Effector memory CD8-positive, alpha-beta T cell (primary cell): ENCODE data around the gene ADAMTSL2.

Experiments used
- ATAC-seq: fragments of 150-1000 bp; cut with Tn5 transposase; replicated peaks from 2 replicates; pipeline ENCODE4 v1.10.0; 2021; ENCODE audit warnings: mild to moderate bottlenecking, moderate library complexity
- DNase-seq, 3 experiments: peaks; one replicate each; pipeline ENCODE4 v3.0.0; 2021
- H3K27ac Mint-ChIP-seq, 2 donors: one replicate each; pipeline ENCODE4 v1.8.0; 2022; ENCODE audit warnings: mild to moderate bottlenecking in 2 of 2, mixed read lengths in 2 of 2, moderate library complexity in 2 of 2
- H3K27me3 Mint-ChIP-seq, 2 donors: one replicate each; pipeline ENCODE4 v1.8.0; 2022; ENCODE audit warnings: mixed read lengths in 2 of 2
- H3K36me3 Mint-ChIP-seq: one replicate; pipeline ENCODE4 v1.8.0; 2022; ENCODE audit warnings: mild to moderate bottlenecking, moderate library complexity, mixed read lengths; ENCODE audit not compliant: insufficient read depth
- H3K4me1 Mint-ChIP-seq, 2 donors: one replicate each; pipeline ENCODE4 v1.8.0; 2022; ENCODE audit warnings: low read depth in 2 of 2, mixed read lengths in 2 of 2
- H3K4me3 Mint-ChIP-seq, 2 donors: one replicate each; pipeline ENCODE4 v1.8.0; 2022; ENCODE audit warnings: mild to moderate bottlenecking in 2 of 2, mixed read lengths in 2 of 2, moderate library complexity in 2 of 2
- H3K9me3 Mint-ChIP-seq, 2 donors: one replicate each; pipeline ENCODE4 v1.8.0; 2022; ENCODE audit warnings: mixed read lengths in 2 of 2

Gene ADAMTSL2

GRCh38 chr9:133568186-133568585, 33.7 kb downstream of the ADAMTSL2 start:
- Mint-ChIP-seq H3K27me3 (peaks cover 0 to 17% of the 10 kb centered on the region in 2 donors), H3K9me3 (peaks cover 0 to 1% of the 10 kb centered on the region in 2 donors), H3K36me3 (peaks cover 16% of the 10 kb centered on the region), H3K27ac (no peak overlapping the region), H3K4me1 (peaks cover 3 to 4% of the 10 kb centered on the region in 2 donors), H3K4me3 (no peak overlapping the region)
- ATAC-seq (no peak), DNase-seq (no peak)

DNA sequence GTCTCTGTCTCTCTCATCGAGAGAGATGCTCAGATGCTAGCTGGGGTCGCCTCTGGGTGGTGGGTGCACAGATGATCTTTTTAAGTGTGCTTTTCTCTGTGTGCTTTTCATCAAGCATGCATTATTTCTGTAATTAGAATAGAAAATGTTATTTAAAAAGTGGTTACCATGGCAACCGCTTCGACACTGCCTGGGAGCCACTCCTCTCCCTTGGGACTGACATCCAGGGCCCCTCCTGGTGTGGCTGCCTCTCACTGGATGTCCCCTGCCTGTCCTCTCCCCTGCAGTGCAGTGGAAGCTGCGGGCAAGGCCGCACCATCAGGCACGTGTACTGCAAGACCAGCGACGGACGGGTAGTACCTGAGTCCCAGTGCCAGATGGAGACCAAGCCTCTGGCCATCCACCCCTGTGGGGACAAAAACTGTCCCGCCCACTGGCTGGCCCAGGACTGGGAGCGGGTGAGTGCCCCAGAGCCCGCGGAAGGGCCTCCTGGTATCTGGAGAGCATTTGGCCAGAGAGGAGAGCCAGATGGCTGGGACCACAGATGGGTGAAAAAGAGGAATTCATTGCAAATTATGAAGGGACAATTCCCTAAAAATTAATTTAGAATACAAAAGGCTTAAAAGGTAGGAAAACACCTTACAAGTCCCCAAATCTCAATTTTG, 34.7 kb downstream of the ADAMTSL2 start:
- ATAC-seq (no peak), DNase-seq (no peak)
- Mint-ChIP-seq H3K4me3 (no peak overlapping the region), H3K4me1 (no peaks in the 10 kb centered on the region), H3K36me3 (peaks cover 5% of the 10 kb centered on the region), H3K9me3 (no peaks in the 10 kb centered on the region), H3K27me3 (peaks cover 0 to 28% of the 10 kb centered on the region in 2 donors), H3K27ac (no peak overlapping the region)

DNA sequence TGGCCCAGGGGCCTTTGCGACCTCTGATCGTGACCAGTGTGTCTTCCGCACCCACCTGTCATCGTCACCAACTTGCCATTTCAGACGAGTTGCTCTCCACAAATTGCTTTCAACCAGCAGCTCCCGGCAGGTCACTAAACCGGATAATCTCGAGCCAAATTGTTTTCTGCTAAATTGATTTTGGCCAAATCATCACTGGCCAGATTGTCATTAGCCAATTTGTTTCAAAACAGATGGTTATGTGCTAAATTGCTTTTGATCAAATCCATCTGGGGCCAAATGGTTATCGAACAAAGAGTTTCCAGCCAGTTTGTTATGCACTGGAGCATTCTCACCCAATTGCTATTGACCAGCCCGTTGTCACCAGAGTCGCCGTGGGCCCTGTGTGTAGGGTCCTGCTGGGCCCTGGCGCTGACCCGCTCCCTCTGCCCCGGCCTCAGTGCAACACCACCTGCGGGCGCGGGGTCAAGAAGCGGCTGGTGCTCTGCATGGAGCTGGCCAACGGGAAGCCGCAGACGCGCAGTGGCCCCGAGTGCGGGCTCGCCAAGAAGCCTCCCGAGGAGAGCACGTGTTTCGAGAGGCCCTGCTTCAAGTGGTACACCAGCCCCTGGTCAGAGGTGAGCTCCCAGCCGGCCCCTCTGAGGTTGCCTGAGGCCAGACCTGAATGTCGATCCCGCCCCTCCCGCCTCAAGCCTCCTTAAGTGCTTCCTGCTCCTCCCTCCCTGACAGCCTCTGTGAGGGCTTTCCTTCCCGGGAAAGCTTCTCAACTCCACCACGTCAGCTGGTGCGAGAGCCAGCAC, 35.6 kb downstream of the ADAMTSL2 start:
- no peaks in the 10 kb centered on the region for H3K9me3 Mint-ChIP-seq
- no peaks in the 10 kb centered on the region for H3K4me1 Mint-ChIP-seq
- H3K27me3 Mint-ChIP-seq, result peaks cover 0 to 35% of the 10 kb centered on the region in 2 donors
- H3K36me3 Mint-ChIP-seq, result no peaks in the 10 kb centered on the region
- DNase-seq (no peak), ATAC-seq (no peak)
- H3K27ac Mint-ChIP-seq, result no peak overlapping the region
- H3K4me3 Mint-ChIP-seq, result no peak overlapping the region

DNA sequence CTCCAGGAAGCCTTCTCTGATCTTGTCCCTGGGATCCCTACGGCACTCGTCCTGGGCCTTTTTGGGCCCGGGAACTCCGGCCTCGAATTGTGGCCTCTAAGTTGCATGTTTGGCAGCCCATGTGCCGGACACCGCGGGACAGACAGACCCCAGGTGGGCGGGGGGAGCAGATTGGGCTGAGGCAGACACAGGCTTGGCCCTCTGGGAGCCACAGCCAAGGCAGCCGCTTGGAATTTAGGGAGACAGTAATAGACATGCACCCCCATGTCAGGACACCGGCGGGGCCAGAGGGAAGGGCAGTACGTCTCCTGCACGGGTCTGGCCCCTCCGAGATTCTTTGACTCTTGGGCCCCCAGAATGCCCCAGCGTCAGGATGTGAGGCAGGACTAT, 36.2 kb downstream of the ADAMTSL2 start:
- Mint-ChIP-seq H3K36me3 (no peaks in the 10 kb centered on the region), H3K4me1 (no peaks in the 10 kb centered on the region), H3K27ac (no peak overlapping the region), H3K4me3 (no peak overlapping the region), H3K27me3 (peaks cover 5 to 41% of the 10 kb centered on the region in 2 donors), H3K9me3 (no peaks in the 10 kb centered on the region)
- ATAC-seq (no peak), DNase-seq (no peak)

DNA sequence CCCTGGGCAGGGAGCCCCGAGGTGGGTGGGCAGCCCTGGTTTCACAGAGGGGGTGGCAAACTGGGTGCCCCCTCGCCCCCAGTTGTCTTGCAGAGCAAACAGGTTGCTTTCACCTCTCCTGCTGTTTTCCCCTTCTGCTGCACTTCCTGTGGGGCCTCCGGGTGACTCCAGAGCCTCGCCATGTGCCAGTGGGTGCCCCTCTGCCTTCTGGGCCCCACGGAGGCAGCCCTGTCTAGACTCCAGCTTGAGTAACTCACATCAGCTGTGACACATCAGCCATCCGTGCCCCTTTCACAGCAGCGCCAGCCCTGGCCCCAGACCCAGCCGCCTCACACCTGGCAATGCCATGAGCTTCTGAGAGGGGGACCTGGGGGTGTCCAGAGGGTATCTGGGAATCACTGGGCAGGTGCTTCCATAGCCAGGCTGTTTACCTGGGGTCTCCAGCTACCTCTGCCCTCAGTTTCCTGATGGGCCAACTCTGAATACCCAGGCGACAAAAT, 36.9 kb downstream of the ADAMTSL2 start:
- no peaks in the 10 kb centered on the region for H3K36me3 Mint-ChIP-seq
- H3K27ac Mint-ChIP-seq, result no peak overlapping the region
- H3K27me3 Mint-ChIP-seq, result peaks cover 12 to 49% of the 10 kb centered on the region in 2 donors
- H3K9me3 Mint-ChIP-seq, result no peaks in the 10 kb centered on the region
- H3K4me1 Mint-ChIP-seq, result peaks cover under 1% of the 10 kb centered on the region in 2 donors
- no peak for DNase-seq
- H3K4me3 Mint-ChIP-seq, result no peak overlapping the region
- ATAC-seq, result no peak

DNA sequence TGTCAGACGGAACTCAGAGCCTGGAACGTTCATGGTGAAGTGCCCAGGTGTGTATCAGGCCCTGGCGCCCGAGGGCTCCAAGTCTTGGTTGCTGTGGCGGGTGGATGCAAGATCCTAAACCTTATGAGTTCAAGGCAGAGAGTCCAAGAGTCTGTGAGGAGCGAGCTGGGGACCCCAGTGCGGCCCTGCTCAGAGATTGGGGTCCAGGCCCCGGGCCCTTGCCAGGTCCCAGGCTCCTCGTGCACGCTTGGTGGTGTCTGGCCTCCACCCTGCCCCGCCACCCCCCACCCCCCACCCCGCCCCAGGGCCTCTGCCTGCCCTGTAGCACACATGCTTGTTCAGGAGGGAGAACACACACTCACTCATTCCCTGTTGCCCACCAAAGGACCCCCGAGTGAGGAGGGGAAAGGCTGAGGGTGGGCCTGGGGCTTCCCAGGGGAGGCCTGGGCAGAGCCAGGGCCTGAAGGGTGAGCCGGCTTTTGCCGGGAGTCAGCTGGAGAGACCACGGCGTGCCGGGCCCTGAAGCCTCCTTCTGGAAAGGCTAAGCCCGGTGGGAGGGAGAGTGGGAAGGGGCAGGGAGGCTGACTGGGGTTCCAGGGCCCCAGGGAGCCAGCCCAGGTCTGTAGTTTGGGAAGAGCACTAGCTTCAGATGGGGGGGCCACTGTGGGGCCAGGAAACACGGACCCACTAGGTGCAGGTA, 37.5 kb downstream of the ADAMTSL2 start:
- ATAC-seq (no peak), DNase-seq (no peak)
- Mint-ChIP-seq H3K27ac (no peak overlapping the region), H3K4me3 (no peak overlapping the region), H3K36me3 (no peaks in the 10 kb centered on the region), H3K4me1 (peaks cover 6% of the 10 kb centered on the region in 2 donors), H3K27me3 (peaks cover 18 to 55% of the 10 kb centered on the region in 2 donors), H3K9me3 (no peaks in the 10 kb centered on the region)

DNA sequence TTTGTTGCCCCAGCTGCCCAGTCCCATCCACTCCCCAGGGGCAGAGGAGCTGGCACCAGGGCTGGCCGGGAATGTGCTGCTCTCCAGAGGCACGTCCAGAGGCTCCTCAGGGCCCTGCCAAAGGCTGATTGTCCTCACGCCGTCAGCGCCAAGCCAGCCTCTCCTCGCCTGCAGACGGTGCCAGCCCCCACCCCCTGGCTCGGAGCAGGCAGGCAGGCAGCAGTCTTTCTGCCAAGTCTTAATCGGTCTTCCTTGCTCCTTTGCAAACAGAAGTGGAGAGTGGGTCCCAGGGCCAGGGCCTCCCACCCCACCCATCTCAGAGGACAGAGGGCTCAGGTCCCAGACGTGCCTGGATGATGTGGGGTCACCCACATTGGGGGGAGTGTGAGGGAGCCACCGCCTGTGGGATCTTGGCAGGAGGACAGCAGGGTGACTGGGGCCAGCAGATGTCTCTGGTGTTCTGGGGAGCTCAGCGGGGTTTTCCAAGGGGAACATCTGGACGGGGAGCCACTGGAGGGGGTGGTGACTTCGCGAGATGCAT, 38.4 kb downstream of the ADAMTSL2 start:
- H3K4me1 Mint-ChIP-seq, result peaks cover 6% of the 10 kb centered on the region in 2 donors
- peaks cover 22 to 62% of the 10 kb centered on the region in 2 donors for H3K27me3 Mint-ChIP-seq
- no peaks in the 10 kb centered on the region for H3K9me3 Mint-ChIP-seq
- DNase-seq (no peak), ATAC-seq (no peak)
- no peaks in the 10 kb centered on the region for H3K36me3 Mint-ChIP-seq
- no peak overlapping the region for H3K27ac Mint-ChIP-seq
- H3K4me3 Mint-ChIP-seq, result no peak overlapping the region

DNA sequence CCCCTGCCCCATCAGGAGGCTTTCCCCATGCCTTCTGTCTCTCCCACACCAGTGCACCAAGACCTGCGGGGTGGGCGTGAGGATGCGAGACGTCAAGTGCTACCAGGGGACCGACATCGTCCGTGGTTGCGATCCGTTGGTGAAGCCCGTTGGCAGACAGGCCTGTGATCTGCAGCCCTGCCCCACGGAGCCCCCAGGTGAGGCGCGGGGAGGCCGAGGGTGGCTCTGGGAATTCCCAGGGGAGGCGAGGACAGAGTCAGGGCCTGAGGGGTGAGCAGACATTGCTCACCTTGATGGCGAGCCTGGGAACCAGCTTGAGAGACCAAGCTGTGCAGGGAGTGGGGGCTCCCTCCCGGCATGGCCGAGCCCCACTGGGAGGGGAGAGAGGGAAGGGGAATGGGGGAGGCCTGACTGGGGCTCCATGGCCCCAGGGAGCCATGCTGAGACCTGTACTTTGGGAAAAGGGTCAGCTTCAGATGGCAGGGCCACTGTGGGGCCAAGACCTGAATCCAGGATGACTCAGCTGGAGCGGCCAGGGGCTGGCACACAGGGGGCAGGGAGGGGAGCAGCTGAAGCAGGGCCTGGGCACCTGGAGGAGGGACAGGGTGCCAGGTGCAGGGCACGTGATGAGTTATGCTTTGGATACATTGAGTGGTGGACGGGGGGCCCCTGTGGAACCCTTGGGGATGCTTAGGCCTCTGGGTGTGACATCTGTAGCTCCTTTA, 39.4 kb downstream of the ADAMTSL2 start:
- Mint-ChIP-seq H3K27ac (no peak overlapping the region), H3K4me1 (peaks cover 6% of the 10 kb centered on the region in 2 donors), H3K9me3 (no peaks in the 10 kb centered on the region), H3K36me3 (no peaks in the 10 kb centered on the region), H3K27me3 (peaks cover 29 to 65% of the 10 kb centered on the region in 2 donors), H3K4me3 (no peak overlapping the region)
- no peak for DNase-seq
- no peak for ATAC-seq

- Mint-ChIP-seq H3K4me1 (peaks cover 6% of the 10 kb centered on the region in 2 donors), H3K4me3 (no peak overlapping the region), H3K27ac (no peak overlapping the region), H3K36me3 (no peaks in the 10 kb centered on the region), H3K9me3 (no peaks in the 10 kb centered on the region), H3K27me3 (peaks cover 30 to 73% of the 10 kb centered on the region in 2 donors)
- DNase-seq, result no peak
- no peak for ATAC-seq
Observed at GRCh38 chr9:133574771-133575170, 40.3 kb downstream of the ADAMTSL2 start.

GRCh38 chr9:133575186-133576030, 40.9 kb downstream of the ADAMTSL2 start:
- no peak for ATAC-seq

DNA sequence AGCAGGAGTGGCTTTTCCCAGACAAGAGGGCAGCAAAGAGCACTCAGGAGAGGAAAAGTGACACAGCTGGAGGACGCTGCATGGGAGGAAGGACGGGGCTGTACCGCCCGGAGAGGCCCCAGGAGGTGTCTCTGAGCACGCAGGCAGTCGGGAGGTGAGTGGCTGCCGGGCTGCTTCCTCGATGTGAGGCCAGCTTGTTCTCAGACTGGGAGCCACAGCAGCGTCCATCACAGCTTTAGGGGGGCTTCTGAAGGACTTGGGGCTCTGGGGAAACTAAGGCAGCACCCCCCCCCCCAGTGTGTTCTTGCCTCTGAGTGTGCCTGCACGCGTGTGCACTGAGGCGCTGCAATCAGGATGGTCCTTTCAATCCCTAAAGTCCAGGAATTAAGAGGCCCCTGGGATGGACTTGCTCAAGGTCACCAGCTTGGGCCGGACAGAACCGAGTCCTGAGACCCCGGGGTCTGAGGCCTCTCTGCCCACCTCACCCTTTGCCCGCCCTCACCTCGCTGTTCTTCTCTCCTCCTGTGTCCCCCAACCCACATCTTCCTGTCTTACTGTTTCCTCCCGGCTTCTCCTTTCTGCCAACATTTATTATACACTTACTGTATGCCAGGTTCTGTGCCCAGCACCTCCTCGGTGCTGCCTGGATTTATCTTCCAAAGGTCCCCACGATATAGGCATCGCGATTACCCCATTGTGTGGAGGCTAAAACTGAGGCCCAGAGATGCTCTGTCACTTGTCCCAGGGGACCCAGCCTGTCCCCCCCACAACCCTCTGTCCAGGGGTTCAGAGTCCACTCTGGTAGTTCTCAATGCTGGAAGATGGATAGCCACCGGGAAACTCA, 41.7 kb downstream of the ADAMTSL2 start:
- Mint-ChIP-seq H3K4me3 (peak overlapping the region in 1 of 2 donors; percentile 14), H3K27ac (no peak overlapping the region), H3K9me3 (no peaks in the 10 kb centered on the region), H3K27me3 (peaks cover 41 to 88% of the 10 kb centered on the region in 2 donors), H3K4me1 (peaks cover 6% of the 10 kb centered on the region in 2 donors), H3K36me3 (no peaks in the 10 kb centered on the region)
- no peak for DNase-seq
- ATAC-seq, result no peak

More at GRCh38 chr9:133575186-133576030, 40.9 kb downstream of the ADAMTSL2 start:
- no peak overlapping the region for H3K27ac Mint-ChIP-seq
- no peaks in the 10 kb centered on the region for H3K36me3 Mint-ChIP-seq
- no peak overlapping the region for H3K4me3 Mint-ChIP-seq
- peaks cover 6% of the 10 kb centered on the region in 2 donors for H3K4me1 Mint-ChIP-seq
- H3K9me3 Mint-ChIP-seq, result no peaks in the 10 kb centered on the region
- DNase-seq, result no peak
- H3K27me3 Mint-ChIP-seq, result peaks cover 36 to 80% of the 10 kb centered on the region in 2 donors
